ENCODE data around the gene TEP1. TPM values are rescaled to one million over a fixed set of nuclear protein-coding genes. Genes with fewer than 3 reads are reported as not detected.

The TEP1 gene
- total and polyA plus RNA-seq, 2 of the 13 experiments (the other 11 are each of a cell fraction or from before 2014, with no cell fraction given) = 11.0 to 12.8 TPM

GRCh38 chr14:20379743-20380142 lies 33.6 kb downstream of the TEP1 start:
- Histone ChIP-seq H3K27ac (ENCODE audit: extremely low read length, insufficient read depth, low read length) (no peak overlapping the region), H3K27me3 (ENCODE audit: control insufficient read depth in 1 of 2, insufficient read depth in 2 of 2, low read length in 2 of 2) (no peaks in the 10 kb centered on the region), H3K79me2 (ENCODE audit: insufficient read depth, low read length) (no peaks in the 10 kb centered on the region), H2AFZ (ENCODE audit: low read length) (no peak overlapping the region), H3K4me1 (ENCODE audit: insufficient read depth, low read length) (peaks cover 19% of the 10 kb centered on the region), H3K4me3 (replicated peaks in 1 of 3; ENCODE audit: insufficient read depth in 1 of 3, low read depth in 2 of 3, low read length in 3 of 3) (no peak overlapping the region), H3K4me2 (ENCODE audit: low read depth, low read length) (no peak overlapping the region), H4K20me1 (ENCODE audit: insufficient read depth, low read length) (no peaks in the 10 kb centered on the region), H3K9ac (ENCODE audit: insufficient read depth, low read depth, low read length) (no peak overlapping the region), H3K36me3 (replicated peaks in 1 of 2; ENCODE audit: control insufficient read depth in 1 of 2, insufficient read depth in 2 of 2, low read length in 2 of 2) (peaks cover 21 to 32% of the 10 kb centered on the region in 2 experiments; a peak in 4 of 5 replicates), H3K9me3 (ENCODE audit: low read length) (no peaks in the 10 kb centered on the region)
- ATAC-seq = no peak
- TF ChIP-seq HDAC2 (CRISPR knock-in tag; IDR thresholded peaks at IDR 0.05) (no peak), ATF5 (CRISPR knock-in tag; IDR thresholded peaks at IDR 0.05; ENCODE audit: low read depth) (no peak), SP140L (CRISPR knock-in tag; IDR thresholded peaks at IDR 0.05; ENCODE audit: borderline replicate concordance) (no peak), ZNF691 (CRISPR knock-in tag; IDR thresholded peaks at IDR 0.05; ENCODE audit: borderline replicate concordance, low read depth) (no peak), MIER3 (CRISPR knock-in tag; IDR thresholded peaks at IDR 0.05; ENCODE audit: borderline replicate concordance) (no peak), ZNF543 (CRISPR knock-in tag; IDR thresholded peaks at IDR 0.05) (no peak)
- in situ Hi-C loops (cut with HindIII; ENCODE audit: extremely low pct_ligation_motif_present, low pct_unique_long_range_greater_than_20kb) = no loop called here
- CTCF ChIA-PET (ENCODE audit: low intra/inter-chr PET ratio, low total read pairs) = no interaction called here
- intact Hi-C loops (cut with micrococcal nuclease; ENCODE audit: unreplicated experiment) = loop anchor here (5.0 kb wide), 1 partner anchor 33 kb away; the partner anchor contains the start of gene TEP1
- POLR2A ChIA-PET = interaction anchor here (1.2 kb wide), 1 partner anchor 82 kb away, joined by 4 read pairs; the partner anchor contains the start of gene PIP4P1
- DNase-seq (ENCODE audit: low spot score) = no peak
- 66% methylated on average over 1 of the region's 1 CpG for WGBS (ENCODE audit: low lambda C conversion rate)
- no TSS peak for BruUV-seq (replicated peaks)
- no peak for FAIRE-seq

DNA sequence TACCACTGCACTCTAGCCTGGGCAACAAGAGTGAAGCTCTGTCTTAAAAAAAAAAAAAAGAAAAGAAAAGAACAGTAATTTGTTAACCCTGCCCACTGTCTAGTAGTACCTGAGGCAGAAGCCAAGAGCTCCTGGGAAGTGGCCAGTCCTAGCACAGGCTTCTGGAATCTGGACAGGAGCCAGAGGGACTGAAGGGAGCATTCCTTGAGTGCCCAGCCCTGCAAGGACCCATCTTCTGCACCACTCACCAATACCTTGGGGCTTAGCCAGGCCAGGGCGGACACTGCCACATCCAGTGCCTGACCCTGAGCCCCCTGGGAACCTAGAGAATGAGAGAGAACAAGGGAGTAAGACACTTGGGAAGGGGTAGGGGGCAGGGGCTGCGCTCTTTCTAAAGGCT lies 36.1 kb downstream of the TEP1 start:
- ATAC-seq = no peak
- TF ChIP-seq ZBTB21 (CRISPR knock-in tag; IDR thresholded peaks at IDR 0.05) (no peak), ARHGAP35 (CRISPR knock-in tag; IDR thresholded peaks at IDR 0.05; ENCODE audit: borderline replicate concordance) (no peak), ZNF75D (CRISPR knock-in tag; IDR thresholded peaks at IDR 0.05; ENCODE audit: borderline replicate concordance) (no peak), ZNF564 (CRISPR knock-in tag; IDR thresholded peaks at IDR 0.05) (no peak)
- CTCF ChIA-PET (ENCODE audit: low intra/inter-chr PET ratio, low total read pairs) = no interaction called here
- DNase-seq (ENCODE audit: low spot score) = no peak
- POLR2A ChIA-PET = interaction anchor here (1.7 to 1.8 kb wide), 3 partner anchors 34 to 78 kb away, joined by 5 to 9 read pairs (median 9); partner anchors contain the start of genes APEX1, OSGEP, PARP2 and TEP1
- intact Hi-C loops (cut with micrococcal nuclease; ENCODE audit: unreplicated experiment) (loop anchor here (2.0 to 5.0 kb wide), 2 partner anchors 35 to 44 kb away; partner anchors contain the start of genes CCNB1IP1 and TEP1), in situ Hi-C loops (cut with HindIII; ENCODE audit: extremely low pct_ligation_motif_present, low pct_unique_long_range_greater_than_20kb) (no loop called here)
- peaks cover 19% of the 10 kb centered on the region for H3K4me1 ChIP-seq (ENCODE audit: insufficient read depth, low read length)
- H3K9ac ChIP-seq (ENCODE audit: insufficient read depth, low read depth, low read length) = no peak overlapping the region
- 90% methylated on average over 2 of the region's 2 CpGs for WGBS (ENCODE audit: low lambda C conversion rate)
- BruUV-seq (replicated peaks) = no TSS peak
- no peak overlapping the region for H3K4me2 ChIP-seq (ENCODE audit: low read depth, low read length)
- peaks cover 14 to 31% of the 10 kb centered on the region in 2 experiments; a peak in 4 of 5 replicates for H3K36me3 ChIP-seq (replicated peaks in 1 of 2; ENCODE audit: control insufficient read depth in 1 of 2, insufficient read depth in 2 of 2, low read length in 2 of 2)
- no peak overlapping the region for H2AFZ ChIP-seq (ENCODE audit: low read length)
- no peak overlapping the region for H3K27ac ChIP-seq (ENCODE audit: extremely low read length, insufficient read depth, low read length)
- H3K9me3 ChIP-seq (ENCODE audit: low read length) = no peaks in the 10 kb centered on the region
- no peaks in the 10 kb centered on the region for H3K27me3 ChIP-seq (ENCODE audit: control insufficient read depth in 1 of 2, insufficient read depth in 2 of 2, low read length in 2 of 2)
- FAIRE-seq = no peak
- H4K20me1 ChIP-seq (ENCODE audit: insufficient read depth, low read length) = no peaks in the 10 kb centered on the region
- no peak overlapping the region for H3K4me3 ChIP-seq (replicated peaks in 1 of 3; ENCODE audit: insufficient read depth in 1 of 3, low read depth in 2 of 3, low read length in 3 of 3)
- H3K79me2 ChIP-seq (ENCODE audit: insufficient read depth, low read length) = no peaks in the 10 kb centered on the region
